Cerebellar cortex (tissue), 1 donor: ENCODE results near the gene RYR3.

ENCODE experiments used
- DNase-seq: peaks from one replicate; pipeline ENCODE4 v3.0.0-alpha.2; 2015; ENCODE audit warnings: low spot score

RYR3 gene

GRCh38 chr15:33710748-33711147, 400.0 kb downstream of the RYR3 start:
- no peak for DNase-seq

GRCh38 chr15:33716025-33716424, 405.3 kb downstream of the RYR3 start:
- no peak for DNase-seq

GRCh38 chr15:33720952-33721351, 410.2 kb downstream of the RYR3 start:
- no peak for DNase-seq

- no peak for DNase-seq
Observed at GRCh38 chr15:33722005-33722672, 411.4 kb downstream of the RYR3 start.

- DNase-seq, result no peak
Observed at GRCh38 chr15:33722673-33723015, 411.9 kb downstream of the RYR3 start.

GRCh38 chr15:33724321-33725036, 413.7 kb downstream of the RYR3 start:
- no peak for DNase-seq

- peak; percentile 8 for DNase-seq
Observed at GRCh38 chr15:33729653-33730052, 418.9 kb downstream of the RYR3 start.

GRCh38 chr15:33730815-33731214, 420.0 kb downstream of the RYR3 start:
- no peak for DNase-seq

- no peak for DNase-seq
Observed at GRCh38 chr15:33735143-33735542, 424.4 kb downstream of the RYR3 start.

GRCh38 chr15:33735637-33736247, 425.0 kb downstream of the RYR3 start:
- DNase-seq, result peak; percentile 41

GRCh38 chr15:33737687-33738601, 427.2 kb downstream of the RYR3 start:
- DNase-seq, result peak; percentile 34

GRCh38 chr15:33738941-33739664, 428.3 kb downstream of the RYR3 start:
- DNase-seq, result no peak

GRCh38 chr15:33742306-33742705, 431.5 kb downstream of the RYR3 start:
- DNase-seq, result peak; percentile 18

- peak; percentile 80 for DNase-seq
Observed at GRCh38 chr15:33742800-33743199, 432.0 kb downstream of the RYR3 start.

- no peak for DNase-seq
Observed at GRCh38 chr15:33746203-33746602, 435.4 kb downstream of the RYR3 start.

GRCh38 chr15:33753012-33753411, 442.2 kb downstream of the RYR3 start:
- DNase-seq, result no peak

- DNase-seq, result no peak
Observed at GRCh38 chr15:33754242-33754641, 443.5 kb downstream of the RYR3 start.

GRCh38 chr15:33756961-33757360, 446.2 kb downstream of the RYR3 start:
- DNase-seq, result no peak

- no peak for DNase-seq
Observed at GRCh38 chr15:33757516-33758232, 446.9 kb downstream of the RYR3 start.

GRCh38 chr15:33766389-33766788, 455.6 kb downstream of the RYR3 start:
- peak; percentile 2 for DNase-seq

GRCh38 chr15:33768670-33769190, 458.0 kb downstream of the RYR3 start:
- no peak for DNase-seq
